Measurements from ENCODE around the gene KLHL13.

GRCh38 chrX:117895418-117895817 lies 221.2 kb downstream of the KLHL13 start:
- TF ChIP-seq POLR2AphosphoS5 (IDR thresholded peaks at IDR 0.05) (no peak), CTCF (IDR thresholded peaks at IDR 0.05; ENCODE audit: poor library complexity, severe bottlenecking) (no peak), EZH2 (IDR thresholded peaks at IDR 0.05; ENCODE audit: borderline replicate concordance, insufficient read depth, low read length, poor library complexity, severe bottlenecking) (no peak)
